Heart right ventricle (tissue), 16 donors: ENCODE results near the gene RPL27A. TPM values are rescaled to one million over a fixed set of nuclear protein-coding genes. Genes with fewer than 3 reads are reported as not detected.

Experiments used
- ATAC-seq, 8 donors: fragments of 200-7000 bp; cut with Tn5 transposase; one replicate each; pipeline ENCODE4 v1.9.1; 2020; ENCODE audit warnings: mild to moderate bottlenecking in 8 of 8, moderate library complexity in 8 of 8, moderate number of reproducible peaks in 1 of 8
- DNase-seq, 2 donors: peaks; one replicate each; pipeline ENCODE4 v3.0.0-alpha.2; 2020
- H3K27ac ChIP-seq, 10 donors: fragments of 200-600 bp; sonication (generic) in 2 of 10; one replicate each; pipeline versions ENCODE4 v1.5.0 to v1.8.0; 2020 to 2022; ENCODE audit warnings: mild to moderate bottlenecking in 3 of 10
- H3K27me3 ChIP-seq, 7 donors: fragments of 200-600 bp; one replicate each; pipeline ENCODE4 v1.8.0; 2021 to 2022; ENCODE audit warnings: mild to moderate bottlenecking in 2 of 7
- H3K36me3 ChIP-seq, 9 donors: fragments of 200-600 bp; sonication (generic) in 1 of 9; one replicate each; pipeline versions ENCODE4 v1.5.0 to v1.8.0; 2020 to 2022; ENCODE audit warnings: mild to moderate bottlenecking in 2 of 9
- H3K4me1 ChIP-seq, 9 donors: fragments of 200-600 bp; sonication (generic) in 1 of 9; one replicate each; pipeline versions ENCODE4 v1.5.0 to v1.8.0; 2020 to 2022; ENCODE audit warnings: mild to moderate bottlenecking in 4 of 9
- H3K4me3 ChIP-seq, 10 donors: fragments of 200-600 bp; sonication (generic) in 2 of 10; one replicate each; pipeline versions ENCODE4 v1.5.0 to v1.8.0; 2020 to 2022; ENCODE audit warnings: mild to moderate bottlenecking in 7 of 10, moderate library complexity in 2 of 10
- H3K9me3 ChIP-seq, 11 donors: fragments of 200-600 bp in 10 of 11; sonication (generic) in 2 of 11; one replicate each; pipeline versions ENCODE4 v1.5.0 to v1.8.0; 2013 to 2022; ENCODE audit warnings: mild to moderate bottlenecking in 2 of 11, control low read depth in 1 of 11, moderate library complexity in 1 of 11
- WGBS, 2 donors: extraction: QIAGEN DNeasy Blood & Tissue Kit; methylation state at CpG; one replicate each; pipeline ENCODE4 v1.1.7; 2013; ENCODE audit warnings: inconsistent platforms in 1 of 2; 5-methylcytosine and 5-hydroxymethylcytosine counted together
- intact Hi-C, 10 donors: fragments of 100-400 bp; cut with DNase I; formaldehyde crosslinking; loops; one replicate each; pipeline versions ENCODE4 v1.11.1 to v1.14.2; 2022
- polyA plus RNA-seq, 2 donors: library from polyadenylated mRNA; stranded (reverse); fragments of 200-250 nt; gene quantifications; one replicate each; pipeline ENCODE4 v1.2.3, GENCODE V29; 2013
- total RNA-seq, 10 donors: library from RNA; stranded (reverse); fragmentation: NEBNext Ultra II Directional in 3 of 10; extraction: Animal tissue kit (Norgen Biotek cat#: 25700) in 3 of 10; gene quantifications; one replicate each; pipeline versions ENCODE4 v1.2.1 to v1.2.4, GENCODE V29; 2021 to 2023
- TF ChIP-seq, protein P1 (sequence below), 9 donors: fragments of 200-600 bp; sonication (generic) in 2 of 9; IDR thresholded peaks; one replicate each; pipeline versions ENCODE4 v1.5.0 to v1.8.0; 2021 to 2022; ENCODE audit warnings: antibody characterized with exemption in 9 of 9, mild to moderate bottlenecking in 5 of 9, moderate library complexity in 1 of 9
- donor health status: Arrhythmogenic right ventricular cardiomyopathy.
- donor health status: ischemic (EF 13 %, LVEDD 7.1; RV severe dilation, severe dysfunction).
- donor health status: healthy with polysubstance abuse.
- donor health status: DM: no; HTN: yes; CAD: no.
- donor health status: DM: no; HTN: no; CAD: no.
- donor health status: ischemic (EF 25% LVEDD 6.9; RV normal size, moderate dysfunction).
- donor health status: ischemic (EF 25% LVEDD 5.7; RV mildly dilated, moderate dysfunction).
- donor health status: healthy.
- donor health status: DM: yes; HTN: yes; CAD: no.
- donor health status: Ischemic cardiomyopathy.
- donor health status: ischemic (EF 35%, LVEDD 5.7; RV mildly dilated, moderate dysfunction).
- donor health status: nonischemic (EF 11% LVEDD 7.7; RV severe dilation, severe dysfunction).
- donor health status: DM: yes; HTN: yes; CAD: no.
- donor health status: PGD.
- donor health status: ischemic (EF 29% LVEDD 5.4; RV normal size, mild dysfunction).
- donor health status: nonischemic (EF 23%, LVEDD 6.1; RV moderate dilation, normal function).

The RPL27A gene
- total and polyA plus RNA-seq, 12 donors, result 317 to 2,131 (median 429) TPM

DNA sequence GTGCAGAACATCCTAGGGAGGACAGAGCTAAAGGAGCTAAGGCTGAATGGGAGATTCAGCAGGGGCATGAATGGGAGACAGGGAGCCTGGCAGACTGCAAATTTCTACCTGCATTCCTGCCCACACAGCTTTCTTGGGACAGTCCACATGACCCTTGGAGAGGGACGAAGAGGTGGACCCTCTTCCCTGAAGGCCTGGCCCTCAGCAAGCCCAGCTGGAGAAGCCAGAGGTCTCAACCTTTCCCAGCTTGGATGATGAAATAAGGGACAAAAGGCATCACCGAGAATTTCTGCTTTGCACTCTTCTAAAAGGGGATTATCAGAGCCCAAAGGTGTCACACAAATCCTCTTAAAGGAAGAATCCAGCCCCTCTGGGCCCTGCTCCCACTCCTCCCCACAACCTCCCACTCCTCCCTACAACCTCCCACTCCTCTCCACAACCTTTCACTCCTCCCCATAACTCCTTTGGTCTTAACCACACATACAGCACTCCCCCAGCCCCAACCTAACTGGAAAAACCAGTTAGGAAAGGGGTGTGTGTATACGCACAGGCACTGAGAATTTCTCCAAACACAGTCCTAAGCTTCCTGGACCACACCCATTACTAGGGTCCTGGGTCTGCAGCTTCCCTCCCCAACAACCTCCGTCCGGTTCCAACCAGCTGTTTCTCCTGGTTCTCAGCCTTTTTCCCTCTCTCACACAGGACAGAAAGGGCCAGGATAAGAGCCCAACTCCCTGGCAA, 38.4 kb downstream of the RPL27A start:
- DNase-seq (no peak), ATAC-seq (no peak)
- TF ChIP-seq, protein P1, sequence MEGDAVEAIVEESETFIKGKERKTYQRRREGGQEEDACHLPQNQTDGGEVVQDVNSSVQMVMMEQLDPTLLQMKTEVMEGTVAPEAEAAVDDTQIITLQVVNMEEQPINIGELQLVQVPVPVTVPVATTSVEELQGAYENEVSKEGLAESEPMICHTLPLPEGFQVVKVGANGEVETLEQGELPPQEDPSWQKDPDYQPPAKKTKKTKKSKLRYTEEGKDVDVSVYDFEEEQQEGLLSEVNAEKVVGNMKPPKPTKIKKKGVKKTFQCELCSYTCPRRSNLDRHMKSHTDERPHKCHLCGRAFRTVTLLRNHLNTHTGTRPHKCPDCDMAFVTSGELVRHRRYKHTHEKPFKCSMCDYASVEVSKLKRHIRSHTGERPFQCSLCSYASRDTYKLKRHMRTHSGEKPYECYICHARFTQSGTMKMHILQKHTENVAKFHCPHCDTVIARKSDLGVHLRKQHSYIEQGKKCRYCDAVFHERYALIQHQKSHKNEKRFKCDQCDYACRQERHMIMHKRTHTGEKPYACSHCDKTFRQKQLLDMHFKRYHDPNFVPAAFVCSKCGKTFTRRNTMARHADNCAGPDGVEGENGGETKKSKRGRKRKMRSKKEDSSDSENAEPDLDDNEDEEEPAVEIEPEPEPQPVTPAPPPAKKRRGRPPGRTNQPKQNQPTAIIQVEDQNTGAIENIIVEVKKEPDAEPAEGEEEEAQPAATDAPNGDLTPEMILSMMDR (IDR thresholded peaks at IDR 0.05), result no peak
- intact Hi-C loops, result loop anchor here in 1 of 10 donors (5.0 kb wide), 1 partner anchor 46 kb away; no protein-coding TSS in a partner anchor
- H3K36me3 ChIP-seq, result peaks cover 0 to 45% (median 8%) of the 10 kb centered on the region in 9 donors
- H3K9me3 ChIP-seq, result no peaks in the 10 kb centered on the region
- WGBS, 2 donors, result 45 to 49% methylated on average over 4 of the region's 5 CpGs
- H3K27ac ChIP-seq, result peak overlapping the region in 9 of 10 donors; percentile 13 to 90 (median 84)
- no peaks in the 10 kb centered on the region for H3K27me3 ChIP-seq
- peaks cover 35 to 81% (median 69%) of the 10 kb centered on the region in 9 donors for H3K4me1 ChIP-seq
- no peak overlapping the region for H3K4me3 ChIP-seq

DNA sequence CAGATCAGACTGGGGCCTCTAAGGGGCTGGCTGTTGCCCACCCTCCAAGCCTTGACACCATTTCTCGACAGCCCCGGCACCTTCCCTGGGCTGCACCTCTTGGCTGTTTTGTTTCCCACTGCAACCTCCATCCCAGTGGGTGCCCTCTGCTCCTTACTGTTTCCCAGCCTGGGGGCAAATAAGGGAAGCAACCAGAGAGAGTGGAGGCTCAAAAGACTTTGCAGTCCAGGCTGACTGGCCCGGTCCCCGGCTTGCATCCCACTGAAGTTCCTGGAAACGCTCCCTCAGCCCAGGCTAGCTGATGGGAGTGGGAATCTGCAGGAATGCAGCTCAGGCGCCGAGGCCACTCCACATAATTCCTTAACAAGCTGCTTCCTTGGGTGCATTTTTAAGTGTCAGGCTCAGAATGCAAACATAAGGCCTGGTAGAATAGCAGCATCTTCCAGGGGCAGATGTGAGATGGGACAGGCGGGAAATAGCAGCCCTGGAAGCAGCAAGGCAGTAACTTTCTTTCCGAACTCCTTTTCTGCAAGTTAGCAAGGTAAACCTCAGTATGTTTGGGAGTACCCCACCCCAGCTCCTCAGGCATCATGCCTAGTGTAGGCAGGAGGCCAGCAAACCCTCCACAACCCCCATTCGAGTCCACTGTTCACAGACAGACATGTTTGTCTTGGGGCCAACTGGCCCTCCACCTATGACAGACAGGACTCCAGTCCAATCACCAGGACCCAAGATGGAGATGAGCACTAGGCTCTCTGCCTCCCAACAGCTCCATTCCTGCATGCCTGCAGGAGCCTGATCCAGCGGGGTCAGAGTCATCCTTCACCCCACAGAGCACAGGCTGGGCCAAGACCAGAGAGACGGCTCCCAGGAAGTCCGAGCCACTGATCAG, 39.3 kb downstream of the RPL27A start:
- peak overlapping the region in 8 of 10 donors; percentile 13 to 90 (median 85) for H3K27ac ChIP-seq
- H3K4me1 ChIP-seq, result peaks cover 35 to 79% (median 62%) of the 10 kb centered on the region in 9 donors
- peaks cover 0 to 44% (median 8%) of the 10 kb centered on the region in 9 donors for H3K36me3 ChIP-seq
- TF ChIP-seq, protein P1 (IDR thresholded peaks at IDR 0.05), result no peak
- no peaks in the 10 kb centered on the region for H3K27me3 ChIP-seq
- no peaks in the 10 kb centered on the region for H3K9me3 ChIP-seq
- H3K4me3 ChIP-seq, result no peak overlapping the region
- 59% methylated on average over 13 of the region's 13 CpGs for WGBS, 2 donors
- ATAC-seq (no peak), DNase-seq (peak in 1 of 2 donors; percentile 29)
- intact Hi-C loops, result loop anchor here in 1 of 10 donors (5.0 kb wide), 1 partner anchor 45 kb away; no protein-coding TSS in a partner anchor

DNA sequence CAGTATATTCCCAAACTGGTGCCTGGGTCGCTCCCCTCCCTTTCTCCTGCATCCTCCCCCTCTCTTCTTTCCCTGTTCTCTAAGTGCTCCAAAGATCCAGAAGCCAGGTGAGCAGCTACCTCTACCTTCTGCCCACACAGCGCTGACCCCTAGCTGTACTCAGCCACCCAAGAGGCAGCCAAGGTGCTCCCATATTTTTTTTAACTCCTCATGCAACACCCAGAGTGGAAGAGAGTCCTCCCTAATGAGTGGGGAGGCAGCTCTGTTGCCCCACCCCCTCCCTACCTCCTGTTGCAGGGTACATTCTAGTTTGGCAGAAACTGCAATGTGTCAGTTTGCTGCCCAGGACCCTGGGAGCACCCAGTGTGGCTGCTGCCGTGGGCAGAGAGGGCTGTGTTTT, 40.2 kb downstream of the RPL27A start:
- no peak for ATAC-seq
- Histone ChIP-seq H3K27ac (peak overlapping the region in 6 of 10 donors; percentile 15 to 90 (median 52)), H3K4me1 (peaks cover 30 to 79% (median 61%) of the 10 kb centered on the region in 9 donors), H3K36me3 (peaks cover 0 to 36% (median 3%) of the 10 kb centered on the region in 9 donors), H3K4me3 (no peak overlapping the region), H3K27me3 (no peaks in the 10 kb centered on the region), H3K9me3 (no peaks in the 10 kb centered on the region)
- intact Hi-C loops, result loop anchor here in 1 of 10 donors (5.0 kb wide), 1 partner anchor 44 kb away; no protein-coding TSS in a partner anchor
- 79 to 85% methylated on average over 3 of the region's 3 CpGs for WGBS, 2 donors
- TF ChIP-seq, protein P1 (IDR thresholded peaks at IDR 0.05), result no peak
- no peak for DNase-seq

DNA sequence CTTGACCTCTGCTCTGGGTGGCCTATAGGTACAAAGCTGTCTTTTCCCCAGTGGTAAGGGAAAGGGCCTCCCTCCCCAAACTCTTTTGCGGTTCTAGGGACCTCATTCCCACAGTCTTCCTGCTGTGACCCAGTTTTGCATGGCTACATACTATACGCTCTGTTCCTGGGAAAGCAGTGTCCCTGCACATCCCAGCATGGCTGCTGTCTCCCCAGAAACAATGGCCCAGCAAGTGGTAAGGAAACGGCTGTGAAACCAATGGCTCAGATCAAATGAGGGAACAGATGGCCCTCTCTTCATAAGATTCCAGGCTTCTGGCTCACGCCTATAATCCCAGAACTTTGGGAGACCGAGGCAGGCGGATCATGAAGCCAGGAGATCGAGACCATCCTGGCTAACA, 41.1 kb downstream of the RPL27A start:
- ATAC-seq, result no peak
- Histone ChIP-seq H3K36me3 (peaks cover 0 to 41% (median 3%) of the 10 kb centered on the region in 9 donors), H3K27me3 (no peaks in the 10 kb centered on the region), H3K9me3 (no peaks in the 10 kb centered on the region), H3K4me3 (no peak overlapping the region), H3K4me1 (peaks cover 23 to 80% (median 62%) of the 10 kb centered on the region in 9 donors), H3K27ac (peak overlapping the region in 1 of 10 donors; percentile 50)
- intact Hi-C loops, result loop anchor here in 1 of 10 donors (5.0 kb wide), 1 partner anchor 44 kb away; no protein-coding TSS in a partner anchor
- 88 to 91% methylated on average over 7 of the region's 7 CpGs for WGBS, 2 donors
- DNase-seq, result no peak
- TF ChIP-seq, protein P1 (IDR thresholded peaks at IDR 0.05), result no peak
